ENCODE measurements around the gene COMMD3.

DNA sequence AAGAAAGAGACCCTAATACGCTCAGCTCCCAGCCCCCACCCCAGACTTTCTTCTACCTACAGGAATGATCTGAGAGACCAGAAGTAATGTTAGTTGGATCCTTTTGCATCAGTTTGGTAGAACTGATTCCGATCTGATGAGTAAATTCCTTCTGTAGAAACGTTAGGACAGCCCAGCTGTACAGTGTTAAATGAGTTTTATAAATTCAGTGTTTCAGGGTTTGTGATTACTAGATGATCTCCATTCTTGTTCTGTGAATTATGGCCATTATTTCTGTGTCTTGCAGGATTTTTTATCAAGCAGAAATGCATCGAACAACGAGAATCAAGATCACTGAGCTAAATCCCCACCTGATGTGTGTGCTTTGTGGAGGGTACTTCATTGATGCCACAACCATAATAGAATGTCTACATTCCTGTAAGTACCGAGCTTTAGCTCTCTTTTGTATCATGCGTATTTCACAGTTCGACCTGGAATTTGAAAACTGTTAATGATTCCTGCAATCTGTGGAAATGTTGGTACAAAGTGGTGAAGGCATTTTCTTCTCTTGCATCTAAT lies 10.0 kb downstream of the COMMD3 start:
- TF ChIP-seq, protein P1, sequence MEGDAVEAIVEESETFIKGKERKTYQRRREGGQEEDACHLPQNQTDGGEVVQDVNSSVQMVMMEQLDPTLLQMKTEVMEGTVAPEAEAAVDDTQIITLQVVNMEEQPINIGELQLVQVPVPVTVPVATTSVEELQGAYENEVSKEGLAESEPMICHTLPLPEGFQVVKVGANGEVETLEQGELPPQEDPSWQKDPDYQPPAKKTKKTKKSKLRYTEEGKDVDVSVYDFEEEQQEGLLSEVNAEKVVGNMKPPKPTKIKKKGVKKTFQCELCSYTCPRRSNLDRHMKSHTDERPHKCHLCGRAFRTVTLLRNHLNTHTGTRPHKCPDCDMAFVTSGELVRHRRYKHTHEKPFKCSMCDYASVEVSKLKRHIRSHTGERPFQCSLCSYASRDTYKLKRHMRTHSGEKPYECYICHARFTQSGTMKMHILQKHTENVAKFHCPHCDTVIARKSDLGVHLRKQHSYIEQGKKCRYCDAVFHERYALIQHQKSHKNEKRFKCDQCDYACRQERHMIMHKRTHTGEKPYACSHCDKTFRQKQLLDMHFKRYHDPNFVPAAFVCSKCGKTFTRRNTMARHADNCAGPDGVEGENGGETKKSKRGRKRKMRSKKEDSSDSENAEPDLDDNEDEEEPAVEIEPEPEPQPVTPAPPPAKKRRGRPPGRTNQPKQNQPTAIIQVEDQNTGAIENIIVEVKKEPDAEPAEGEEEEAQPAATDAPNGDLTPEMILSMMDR (IDR thresholded peaks at IDR 0.05 in 8 of 11, conservative IDR thresholded peaks at IDR 0.05 in 3 of 11), result no peak
- no peak for TF ChIP-seq POLR2A (IDR thresholded peaks at IDR 0.05)
- TF ChIP-seq POLR2AphosphoS5 (IDR thresholded peaks at IDR 0.05), result no peak

All from spleen (tissue), 7 donors.